ENCODE results near the gene PRKAG1.

The PRKAG1 gene

GRCh38 chr12:48978741-48979601 is 39.6 kb downstream of the PRKAG1 start:
- peak overlapping the region; percentile 57 for H3K27ac Mint-ChIP-seq
- H3K9me3 Mint-ChIP-seq: no peaks in the 10 kb centered on the region
- peaks cover 88% of the 10 kb centered on the region for H3K27me3 Mint-ChIP-seq
- peak; percentile 58 for DNase-seq
- H3K36me3 Mint-ChIP-seq (ENCODE audit: low read depth): no peaks in the 10 kb centered on the region
- peaks cover 52% of the 10 kb centered on the region for H3K4me1 Mint-ChIP-seq (ENCODE audit: low read depth)
- H3K4me3 Mint-ChIP-seq: peak overlapping the region; percentile 63

- Mint-ChIP-seq H3K9me3 (no peaks in the 10 kb centered on the region), H3K27me3 (peaks cover 88% of the 10 kb centered on the region), H3K36me3 (ENCODE audit: low read depth) (no peaks in the 10 kb centered on the region), H3K27ac (peak within 1 kb of the TSS; percentile 82), H3K4me3 (peak within 1 kb of the TSS; percentile 63), H3K4me1 (ENCODE audit: low read depth) (peaks cover 52% of the 10 kb centered on the region)
- DNase-seq: no peak
Measured at GRCh38 chr12:48978291-48978740, 40.3 kb downstream of the PRKAG1 start, which contains the start of gene WNT1. WNT1 (plus strand) TSS chr12:48978322; CDS start chr12:48978651, 329 bp downstream.

- no peaks in the 10 kb centered on the region for H3K36me3 Mint-ChIP-seq (ENCODE audit: low read depth)
- peak overlapping the region; percentile 82 for H3K27ac Mint-ChIP-seq
- peaks cover 91% of the 10 kb centered on the region for H3K27me3 Mint-ChIP-seq
- peak overlapping the region; percentile 60 for H3K4me3 Mint-ChIP-seq
- peaks cover 57% of the 10 kb centered on the region for H3K4me1 Mint-ChIP-seq (ENCODE audit: low read depth)
- H3K9me3 Mint-ChIP-seq: no peaks in the 10 kb centered on the region
- DNase-seq: peak; percentile 88
Measured at GRCh38 chr12:48977290-48978281, 41.0 kb downstream of the PRKAG1 start.

- Mint-ChIP-seq H3K36me3 (ENCODE audit: low read depth) (no peaks in the 10 kb centered on the region), H3K9me3 (no peaks in the 10 kb centered on the region), H3K4me1 (ENCODE audit: low read depth) (peaks cover 58% of the 10 kb centered on the region), H3K27ac (no peak overlapping the region), H3K27me3 (peaks cover 87% of the 10 kb centered on the region), H3K4me3 (no peak overlapping the region)
- DNase-seq: peak; percentile 65
Measured at GRCh38 chr12:48973941-48974673, 44.5 kb downstream of the PRKAG1 start.

GRCh38 chr12:48973531-48973930 is 45.0 kb downstream of the PRKAG1 start:
- peaks cover 86% of the 10 kb centered on the region for H3K27me3 Mint-ChIP-seq

GRCh38 chr12:48972952-48973483 is 45.6 kb downstream of the PRKAG1 start:
- Mint-ChIP-seq H3K9me3 (no peaks in the 10 kb centered on the region), H3K4me3 (no peak overlapping the region), H3K4me1 (ENCODE audit: low read depth) (peaks cover 57% of the 10 kb centered on the region), H3K27ac (no peak overlapping the region), H3K36me3 (ENCODE audit: low read depth) (no peaks in the 10 kb centered on the region), H3K27me3 (peaks cover 88% of the 10 kb centered on the region)
- DNase-seq: no peak

More at GRCh38 chr12:48973531-48973930, 45.0 kb downstream of the PRKAG1 start:
- no peak for DNase-seq
- H3K4me3 Mint-ChIP-seq: no peak overlapping the region
- no peaks in the 10 kb centered on the region for H3K9me3 Mint-ChIP-seq
- H3K36me3 Mint-ChIP-seq (ENCODE audit: low read depth): no peaks in the 10 kb centered on the region
- H3K27ac Mint-ChIP-seq: no peak overlapping the region
- peaks cover 57% of the 10 kb centered on the region for H3K4me1 Mint-ChIP-seq (ENCODE audit: low read depth)

- H3K36me3 Mint-ChIP-seq (ENCODE audit: low read depth): no peaks in the 10 kb centered on the region
- H3K27ac Mint-ChIP-seq: no peak overlapping the region
- H3K9me3 Mint-ChIP-seq: no peaks in the 10 kb centered on the region
- H3K4me1 Mint-ChIP-seq (ENCODE audit: low read depth): peaks cover 52% of the 10 kb centered on the region
- H3K4me3 Mint-ChIP-seq: peak overlapping the region; percentile 23
- peak; percentile 65 for DNase-seq
- peaks cover 82% of the 10 kb centered on the region for H3K27me3 Mint-ChIP-seq
Measured at GRCh38 chr12:48972213-48972951, 46.2 kb downstream of the PRKAG1 start.

- Mint-ChIP-seq H3K4me1 (ENCODE audit: low read depth) (peaks cover 43% of the 10 kb centered on the region), H3K36me3 (ENCODE audit: low read depth) (no peaks in the 10 kb centered on the region), H3K9me3 (no peaks in the 10 kb centered on the region), H3K27me3 (peaks cover 70% of the 10 kb centered on the region), H3K4me3 (peak overlapping the region; percentile 44), H3K27ac (no peak overlapping the region)
- no peak for DNase-seq
Measured at GRCh38 chr12:48970702-48971334, 47.8 kb downstream of the PRKAG1 start.

- Mint-ChIP-seq H3K27ac (no peak overlapping the region), H3K27me3 (peaks cover 62% of the 10 kb centered on the region)
Measured at GRCh38 chr12:48969833-48970701, 48.5 kb downstream of the PRKAG1 start.

GRCh38 chr12:48969160-48969771 is 49.3 kb downstream of the PRKAG1 start:
- H3K36me3 Mint-ChIP-seq (ENCODE audit: low read depth): no peaks in the 10 kb centered on the region
- H3K4me1 Mint-ChIP-seq (ENCODE audit: low read depth): peaks cover 43% of the 10 kb centered on the region
- no peak for DNase-seq
- no peak overlapping the region for H3K27ac Mint-ChIP-seq
- H3K4me3 Mint-ChIP-seq: no peak overlapping the region
- H3K9me3 Mint-ChIP-seq: no peaks in the 10 kb centered on the region
- H3K27me3 Mint-ChIP-seq: peaks cover 56% of the 10 kb centered on the region

More at GRCh38 chr12:48969833-48970701, 48.5 kb downstream of the PRKAG1 start:
- H3K4me1 Mint-ChIP-seq (ENCODE audit: low read depth): peaks cover 43% of the 10 kb centered on the region
- no peaks in the 10 kb centered on the region for H3K9me3 Mint-ChIP-seq
- H3K36me3 Mint-ChIP-seq (ENCODE audit: low read depth): no peaks in the 10 kb centered on the region
- no peak overlapping the region for H3K4me3 Mint-ChIP-seq
- peak; percentile 61 for DNase-seq

- H3K27ac Mint-ChIP-seq: no peak overlapping the region
- DNase-seq: no peak
- no peak overlapping the region for H3K4me3 Mint-ChIP-seq
- peaks cover 48% of the 10 kb centered on the region for H3K27me3 Mint-ChIP-seq
- H3K4me1 Mint-ChIP-seq (ENCODE audit: low read depth): peaks cover 43% of the 10 kb centered on the region
- no peaks in the 10 kb centered on the region for H3K9me3 Mint-ChIP-seq
- H3K36me3 Mint-ChIP-seq (ENCODE audit: low read depth): no peaks in the 10 kb centered on the region
Measured at GRCh38 chr12:48968467-48968866, 50.1 kb downstream of the PRKAG1 start.

- peaks cover 42% of the 10 kb centered on the region for H3K4me1 Mint-ChIP-seq (ENCODE audit: low read depth)
- no peak overlapping the region for H3K27ac Mint-ChIP-seq
- H3K9me3 Mint-ChIP-seq: no peaks in the 10 kb centered on the region
- H3K36me3 Mint-ChIP-seq (ENCODE audit: low read depth): no peaks in the 10 kb centered on the region
- no peak overlapping the region for H3K4me3 Mint-ChIP-seq
- no peak for DNase-seq
- peaks cover 44% of the 10 kb centered on the region for H3K27me3 Mint-ChIP-seq
Measured at GRCh38 chr12:48967991-48968390, 50.6 kb downstream of the PRKAG1 start.

Data from activated T-cell treated with anti-CD3 and anti-CD28 coated beads, Interleukin-2, amount 50 U/mL, for 24 hours (primary cell).